Measurements from ENCODE around the gene ZNF566. TPM values are rescaled to one million over a fixed set of nuclear protein-coding genes. Genes with fewer than 3 reads are reported as not detected.

Gene ZNF566
- total RNA-seq, 1 experiment from 2014 or later = 6.6 TPM

DNA sequence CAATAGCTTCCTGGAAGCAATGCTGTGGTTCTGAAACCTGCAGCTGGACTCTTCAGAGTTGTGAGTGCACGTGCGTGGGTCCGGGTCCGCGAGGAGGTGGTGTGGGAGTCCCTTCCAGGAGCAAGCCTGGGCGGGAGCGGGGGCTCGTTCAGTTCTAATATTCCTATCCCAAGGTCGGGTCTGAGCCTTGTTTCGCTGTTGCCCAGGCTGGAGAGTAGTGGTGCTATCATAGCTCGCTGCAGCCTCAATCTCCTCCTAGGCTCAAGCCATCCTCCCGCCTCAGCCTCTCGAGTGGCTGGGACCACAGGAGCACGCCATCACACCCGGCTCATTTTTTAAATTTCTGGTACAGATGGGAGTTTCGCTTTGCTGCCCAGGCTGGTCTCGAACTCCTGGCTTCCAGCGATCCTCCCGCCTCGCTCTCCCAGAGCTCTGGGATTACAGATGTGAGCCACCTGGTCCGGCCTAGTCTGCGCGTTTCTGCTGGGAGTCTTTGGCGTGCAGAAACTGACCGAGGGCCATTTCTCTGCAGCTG is 71.5 kb downstream of the ZNF566 start:
- peak overlapping the region; percentile 89 for H3K4me3 ChIP-seq (ENCODE audit: insufficient read depth, low read depth, low read length)
- no peaks in the 10 kb centered on the region; the same call in 1 of the 2 replicates for H3K27me3 ChIP-seq (ENCODE audit: control insufficient read depth, insufficient read depth, low read length)
- H3K36me3 ChIP-seq (replicated peaks; ENCODE audit: control insufficient read depth, insufficient read depth, low read length) = no peaks in the 10 kb centered on the region; the same call in 1 of the 2 replicates
- DNase-seq = no peak

DNA sequence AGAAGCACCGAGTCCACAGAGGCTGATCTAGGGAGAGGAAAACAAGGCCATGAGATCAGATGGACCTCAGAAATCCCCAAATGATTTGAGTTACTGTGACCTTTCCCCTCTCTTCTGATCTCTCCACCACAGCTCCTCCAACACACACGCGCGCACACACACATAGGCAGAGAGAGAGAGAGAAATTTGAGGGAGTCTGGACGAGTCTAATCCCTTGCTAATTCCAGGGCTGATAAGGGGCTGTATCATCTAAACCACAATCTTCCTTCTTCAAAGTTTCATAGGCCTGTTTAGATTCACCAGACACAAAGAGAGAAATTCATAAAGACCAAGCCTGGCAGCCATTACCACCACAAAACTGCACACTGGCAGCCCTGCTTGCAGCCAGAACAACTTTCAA is 79.5 kb downstream of the ZNF566 start:
- DNase-seq = no peak
- Histone ChIP-seq H3K27me3 (ENCODE audit: control insufficient read depth, insufficient read depth, low read length) (no peaks in the 10 kb centered on the region), H3K36me3 (replicated peaks; ENCODE audit: control insufficient read depth, insufficient read depth, low read length) (peaks cover 17% of the 10 kb centered on the region), H3K4me3 (ENCODE audit: insufficient read depth, low read depth, low read length) (no peak overlapping the region)

DNA sequence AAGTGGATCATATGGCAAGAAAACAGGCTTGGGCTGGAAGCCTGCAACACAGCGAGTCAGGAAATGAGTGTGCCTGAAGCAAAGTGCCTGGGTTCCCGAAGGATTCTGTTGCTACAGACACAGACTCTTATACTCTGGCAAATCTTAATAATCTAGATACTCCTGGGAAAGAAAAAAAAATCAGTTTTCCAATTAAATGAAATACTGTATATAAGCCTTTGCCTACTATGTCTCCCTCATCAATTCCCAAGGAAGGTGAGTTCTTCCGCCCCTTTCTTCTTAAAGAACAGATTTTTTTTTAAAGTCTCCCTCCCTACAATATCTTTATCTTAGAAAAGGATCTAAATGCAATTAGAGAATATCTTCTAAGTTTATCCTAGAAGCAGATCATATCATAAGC is 81.3 kb downstream of the ZNF566 start:
- DNase-seq = no peak
- Histone ChIP-seq H3K36me3 (replicated peaks; ENCODE audit: control insufficient read depth, insufficient read depth, low read length) (peaks cover 23% of the 10 kb centered on the region), H3K4me3 (ENCODE audit: insufficient read depth, low read depth, low read length) (no peak overlapping the region), H3K27me3 (ENCODE audit: control insufficient read depth, insufficient read depth, low read length) (no peaks in the 10 kb centered on the region)

DNA sequence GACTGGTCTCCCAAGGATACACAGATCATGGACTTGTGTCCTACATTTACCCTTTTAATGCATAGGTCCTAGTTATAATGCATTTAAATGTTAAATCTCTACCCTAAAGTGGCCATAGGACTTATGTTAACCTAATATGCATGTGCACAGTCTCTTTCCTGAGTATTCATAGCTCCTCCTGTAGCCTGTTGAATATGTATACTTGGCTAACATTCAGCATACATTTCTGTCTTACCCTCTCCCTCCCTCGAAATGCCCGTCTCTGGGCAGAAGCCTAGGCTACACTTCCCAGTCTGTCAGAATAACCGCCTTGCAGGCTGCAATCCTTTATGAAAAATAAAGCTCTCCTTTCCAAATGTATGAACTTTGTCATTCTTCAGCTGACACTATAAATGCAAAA is 84.9 kb downstream of the ZNF566 start:
- no peak overlapping the region for H3K4me3 ChIP-seq (ENCODE audit: insufficient read depth, low read depth, low read length)
- H3K27me3 ChIP-seq (ENCODE audit: control insufficient read depth, insufficient read depth, low read length) = no peaks in the 10 kb centered on the region
- DNase-seq = no peak
- H3K36me3 ChIP-seq (replicated peaks; ENCODE audit: control insufficient read depth, insufficient read depth, low read length) = peaks cover 24% of the 10 kb centered on the region

DNA sequence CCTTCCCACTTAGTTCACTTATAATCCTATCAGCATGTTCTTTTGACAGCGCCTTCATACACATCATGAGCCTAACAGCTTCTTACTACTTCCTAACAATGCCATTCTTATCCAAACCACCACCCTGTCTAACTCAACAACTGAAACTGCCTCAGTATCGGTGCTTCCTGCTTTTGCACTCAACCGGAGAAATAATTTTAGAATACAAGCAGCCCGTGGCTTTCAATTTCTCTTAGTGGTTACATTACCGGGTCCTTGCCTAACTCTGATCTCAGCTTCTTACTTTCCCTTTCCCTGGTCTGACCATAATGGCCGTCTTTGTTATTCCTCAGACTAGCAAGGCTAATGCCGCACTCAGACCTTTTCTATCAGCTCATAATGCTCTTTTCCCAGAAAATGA is 87.9 kb downstream of the ZNF566 start:
- no peaks in the 10 kb centered on the region for H3K27me3 ChIP-seq (ENCODE audit: control insufficient read depth, insufficient read depth, low read length)
- no peak overlapping the region for H3K4me3 ChIP-seq (ENCODE audit: insufficient read depth, low read depth, low read length)
- H3K36me3 ChIP-seq (replicated peaks; ENCODE audit: control insufficient read depth, insufficient read depth, low read length) = peaks cover 22% of the 10 kb centered on the region
- DNase-seq = no peak

DNA sequence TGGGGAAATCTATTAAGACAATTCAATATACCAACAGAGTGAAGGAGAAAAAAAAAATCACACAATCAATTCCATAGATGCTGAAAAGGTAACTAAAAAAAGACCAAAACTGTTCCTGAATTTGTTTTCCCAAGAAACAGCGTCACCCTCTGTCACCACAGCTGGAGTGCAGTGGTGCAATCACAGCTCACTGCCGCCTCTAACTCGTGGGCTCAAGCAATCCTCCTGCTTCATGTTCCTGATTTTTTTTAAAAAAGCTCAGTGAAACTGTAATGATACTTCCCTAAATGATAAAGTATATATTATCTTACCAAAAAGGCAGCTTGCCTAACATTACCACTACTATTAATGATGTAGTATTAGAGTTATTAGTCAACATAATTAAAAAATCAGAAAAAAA is 90.8 kb downstream of the ZNF566 start:
- H3K27me3 ChIP-seq (ENCODE audit: control insufficient read depth, insufficient read depth, low read length) = no peaks in the 10 kb centered on the region
- DNase-seq = no peak
- no peak overlapping the region for H3K4me3 ChIP-seq (ENCODE audit: insufficient read depth, low read depth, low read length)
- H3K36me3 ChIP-seq (replicated peaks; ENCODE audit: control insufficient read depth, insufficient read depth, low read length) = peaks cover 16% of the 10 kb centered on the region

Other genes with a start within 250 kb of the ZNF566 start
- gene ZFP14, start 110.4 kb downstream of the ZNF566 start, total RNA-seq (2014; rRNA removed; shearing (Covaris generic)) = 4.2 and 5.7 TPM in 2 replicates
- gene ZFP82, start 70.9 kb downstream of the ZNF566 start, total RNA-seq (2014; rRNA removed; shearing (Covaris generic)) = 7.3 and 12.2 TPM in 2 replicates
- gene ZNF260, start 38.7 kb upstream of the ZNF566 start, total RNA-seq (2014; rRNA removed; shearing (Covaris generic)) = 15.8 and 21.5 TPM in 2 replicates
- 6.0 and 8.2 TPM in 2 replicates for gene ZNF529, start 83.7 kb upstream of the ZNF566 start, total RNA-seq (2014; rRNA removed; shearing (Covaris generic))
- gene ZNF382, start 115.8 kb upstream of the ZNF566 start, total RNA-seq (2014; rRNA removed; shearing (Covaris generic)) = 6.2 and 14.1 TPM in 2 replicates
- gene ZNF461, start 177.3 kb upstream of the ZNF566 start, total RNA-seq (2014; rRNA removed; shearing (Covaris generic)) = 5.3 and 5.9 TPM in 2 replicates
- 5.5 and 12.3 TPM in 2 replicates for gene ZNF567, start 198.1 kb upstream of the ZNF566 start, total RNA-seq (2014; rRNA removed; shearing (Covaris generic))